OCI-LY7 (cell line): ENCODE measurements around the gene PTGDS. TPM values are rescaled to one million over a fixed set of nuclear protein-coding genes. Genes with fewer than 3 reads are reported as not detected.

Experiments used
- BruUV-seq: library from RNA; stranded (reverse); fragments of 400-500 nt; replicated peaks from 2 replicates; lab custom pipeline; 2021; lab: Mats Ljungman, UMichigan
- CTCF ChIA-PET: fragments of 300-600 bp; sonication (Branson Sonifier 250); formaldehyde crosslinking; loops from one replicate; lab custom pipeline; 2022; ENCODE audit warnings: antibody characterized with exemption; ENCODE audit not compliant: unreplicated experiment; lab: Charles Lee
- POLR2A ChIA-PET: fragments of 300-600 bp; sonication (Branson Sonifier 250); formaldehyde crosslinking; loops from one replicate; lab custom pipeline; 2022; ENCODE audit warnings: antibody characterized with exemption; lab: Charles Lee
- DNase-seq: peaks from one replicate; pipeline ENCODE4 v3.0.0-alpha.2; 2015; ENCODE audit warnings: low spot score
- H2AFZ ChIP-seq: fragments of 200-600 bp; sonication (generic), shearing (Covaris generic); 2 replicates; pipeline ENCODE4 v1.6.1; 2014; ENCODE audit warnings: mild to moderate bottlenecking, antibody characterized with exemption, low read length, moderate library complexity
- H3K27ac ChIP-seq: fragments of 200-600 bp; sonication (generic); 2 replicates; pipeline ENCODE4 v1.5.1; 2014; ENCODE audit warnings: mixed run types, low read depth, mild to moderate bottlenecking, moderate library complexity, low read length, inconsistent platforms; ENCODE audit not compliant: poor library complexity, severe bottlenecking
- H3K36me3 ChIP-seq: fragments of 200-600 bp; sonication (generic); 2 replicates; pipeline ENCODE4 v1.6.1; 2014; ENCODE audit warnings: mild to moderate bottlenecking, antibody characterized with exemption, low read length, moderate library complexity, mixed read lengths; ENCODE audit not compliant: insufficient read depth
- H3K4me1 ChIP-seq: fragments of 200-600 bp; sonication (generic); 2 replicates; pipeline ENCODE4 v1.5.1; 2014; ENCODE audit warnings: mild to moderate bottlenecking, low read length; ENCODE audit not compliant: insufficient read depth, poor library complexity, severe bottlenecking
- H3K4me2 ChIP-seq: fragments of 200-600 bp; sonication (generic); 2 replicates; pipeline ENCODE4 v1.6.1; 2014; ENCODE audit warnings: mild to moderate bottlenecking, low read length
- H3K4me3 ChIP-seq: fragments of 200-600 bp; sonication (generic); 2 replicates; pipeline ENCODE4 v1.5.1; 2014; ENCODE audit warnings: mild to moderate bottlenecking, low read depth, low read length; ENCODE audit not compliant: poor library complexity, severe bottlenecking
- H3K79me2 ChIP-seq: fragments of 200-600 bp; sonication (generic); 2 replicates; pipeline ENCODE4 v1.6.1; 2016; ENCODE audit warnings: low read depth, mild to moderate bottlenecking, low read length, moderate library complexity, mixed read lengths; ENCODE audit not compliant: insufficient read depth
- H3K9me2 ChIP-seq: fragments of 200-600 bp; sonication (generic); 2 replicates; pipeline ENCODE4 v1.6.1; 2016; ENCODE audit warnings: mild to moderate bottlenecking, low read length, mixed read lengths; ENCODE audit not compliant: insufficient read depth
- H3K9me3 ChIP-seq: fragments of 200-600 bp; sonication (generic); 2 replicates; pipeline ENCODE4 v1.6.1; 2014; ENCODE audit warnings: mild to moderate bottlenecking, mixed run types, low read length, mixed read lengths
- H4K20me1 ChIP-seq: fragments of 200-600 bp; sonication (generic); 2 replicates; pipeline ENCODE4 v1.6.1; 2014; ENCODE audit warnings: mild to moderate bottlenecking, antibody characterized with exemption, low read length, moderate library complexity, mixed read lengths; ENCODE audit not compliant: insufficient read depth
- CTCF ChIP-seq: fragments of 200-600 bp; sonication (generic); conservative IDR thresholded peaks from 2 replicates; pipeline ENCODE4 v1.5.1; 2014; ENCODE audit warnings: mild to moderate bottlenecking, antibody characterized with exemption, low read length, moderate library complexity, mixed read lengths
- EZH2phosphoT487 ChIP-seq: fragments of 200-600 bp; sonication (generic); IDR thresholded peaks from 2 replicates; pipeline ENCODE4 v1.6.1; 2018; ENCODE audit warnings: low read depth, borderline replicate concordance, mild to moderate bottlenecking, mixed run types, antibody characterized with exemption, low read length, moderate library complexity, mixed read lengths
- intact Hi-C: fragments of 100-400 bp; cut with micrococcal nuclease; formaldehyde crosslinking; loops from one replicate; pipeline ENCODE4 v1.10.0; 2022; ENCODE audit not compliant: unreplicated experiment
- total RNA-seq, 2 experiments: library from RNA; depleted of rRNA in 1 of 2; stranded (reverse); fragments of >200 nt in 1 of 2; shearing (Covaris generic) in 1 of 2; gene quantifications; 2 replicates each; pipeline ENCODE4 v1.2.3, GENCODE V29; 2014 to 2022

PTGDS gene
- total RNA-seq, 2 experiments from 2014 or later, result not detected

DNA sequence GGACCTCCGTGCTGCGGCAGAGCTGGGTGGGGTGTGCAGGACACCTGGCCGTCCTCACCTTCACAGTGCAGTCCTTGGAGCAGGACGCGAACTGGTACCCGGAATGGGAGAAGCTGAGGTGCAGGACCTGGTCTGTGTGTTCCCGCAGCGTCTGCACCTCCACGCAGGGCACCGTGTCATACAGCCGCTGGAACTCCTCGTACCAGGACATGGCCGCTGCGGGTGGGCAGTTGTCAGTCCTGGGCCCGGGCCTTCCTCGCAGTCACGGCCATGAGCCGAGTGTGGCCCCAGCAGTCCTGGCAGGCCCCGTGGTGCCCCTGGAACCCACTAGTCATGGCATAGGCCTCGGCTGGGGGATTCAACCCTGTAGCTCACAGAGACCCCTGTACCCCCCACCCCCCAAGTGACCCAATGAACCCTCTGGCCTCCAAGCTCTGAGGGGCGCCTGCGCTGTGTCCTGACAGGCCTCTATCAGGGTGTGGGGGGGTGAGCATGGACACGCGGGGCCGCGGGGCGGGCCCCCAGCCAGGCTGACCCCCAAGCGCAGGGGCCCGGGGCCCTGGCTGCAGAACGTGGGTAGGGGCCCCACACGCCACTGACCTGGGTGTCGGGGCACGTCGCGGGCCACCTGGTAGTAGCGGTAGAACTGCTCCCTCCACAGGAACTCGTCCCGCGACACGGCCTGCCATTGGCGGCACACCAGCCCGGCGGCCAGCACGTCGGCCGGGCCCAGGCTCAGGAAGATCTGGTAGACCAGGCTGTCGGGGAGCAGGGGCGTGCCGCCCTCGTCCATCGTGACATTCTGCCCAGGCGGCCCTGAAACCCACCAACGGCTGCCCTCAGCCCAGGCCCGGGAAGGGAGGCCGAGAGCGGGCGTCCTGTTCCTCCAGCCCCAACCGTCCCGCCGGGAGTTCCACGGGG, 33.8 kb upstream of the PTGDS start:
- Histone ChIP-seq H3K79me2 (peaks cover 10% of the 10 kb centered on the region; the same call in 1 of the 2 replicates), H3K9me2 (no peaks in the 10 kb centered on the region), H2AFZ (no peak overlapping the region), H3K4me3 (peak overlapping the region; percentile 82), H3K4me1 (peaks cover 23% of the 10 kb centered on the region), H3K9me3 (no peaks in the 10 kb centered on the region), H4K20me1 (no peaks in the 10 kb centered on the region), H3K36me3 (peaks cover 43% of the 10 kb centered on the region), H3K4me2 (peak overlapping the region; percentile 87), H3K27ac (peak overlapping the region; percentile 40)
- DNase-seq, result peak; percentile 52
- intact Hi-C loops, result loop anchor here (1.0 to 2.0 kb wide), 3 partner anchors 49 to 153 kb away; partner anchors contain the start of genes PAXX and TRAF2
- TF ChIP-seq EZH2phosphoT487 (no peak), CTCF (0 out of 2 replicates have a peak, but pooled peaks have one; percentile 27)
- CTCF ChIA-PET, result interaction anchor here (0.6 to 0.7 kb wide), 2 partner anchors 15 to 154 kb away, joined by 3 read pairs; no protein-coding TSS in a partner anchor
- no TSS peak for BruUV-seq
- POLR2A ChIA-PET, result interaction anchor here (0.7 kb wide), 1 partner anchor 229 kb away, joined by 3 read pairs; no protein-coding TSS in a partner anchor

- peak overlapping the region; percentile 87 for H3K4me2 ChIP-seq
- peak overlapping the region; percentile 40 for H3K27ac ChIP-seq
- no peaks in the 10 kb centered on the region for H3K9me3 ChIP-seq
- peaks cover 10% of the 10 kb centered on the region; the same call in 1 of the 2 replicates for H3K79me2 ChIP-seq
- no TSS peak for BruUV-seq
- ChIA-PET POLR2A (no interaction called here), CTCF (interaction anchor here (0.6 kb wide), 1 partner anchor 91 kb away, joined by 3 read pairs; no protein-coding TSS in a partner anchor)
- peak overlapping the region; percentile 82 for H3K4me3 ChIP-seq
- H3K36me3 ChIP-seq, result peaks cover 40% of the 10 kb centered on the region
- no peaks in the 10 kb centered on the region for H3K9me2 ChIP-seq
- no peaks in the 10 kb centered on the region for H4K20me1 ChIP-seq
- no peak; the same call in 1 of the 2 replicates for TF ChIP-seq CTCF
- TF ChIP-seq EZH2phosphoT487, result no peak
- no peak overlapping the region for H2AFZ ChIP-seq
- intact Hi-C loops, result loop anchor here (1.0 to 2.0 kb wide), 3 partner anchors 49 to 154 kb away; partner anchors contain the start of genes PAXX and TRAF2
- H3K4me1 ChIP-seq, result peaks cover 27% of the 10 kb centered on the region
- DNase-seq, result no peak
Observed at GRCh38 chr9:136944212-136944518, 33.1 kb upstream of the PTGDS start.
